GM23338 (cell line): ENCODE data around the gene KDM1A. TPM values are rescaled to one million over a fixed set of nuclear protein-coding genes. Genes with fewer than 3 reads are reported as not detected.

Source experiments
- ATAC-seq: fragments of 200-7000 bp; cut with Tn5 transposase; 3 replicates; pipeline ENCODE4 v1.9.1; 2020
- DNase-seq: peaks from one replicate; pipeline ENCODE4 v3.0.0-alpha.2; 2015; ENCODE audit warnings: low spot score
- H2AFZ ChIP-seq: fragments of 200-600 bp; sonication (generic); 2 replicates; pipeline ENCODE4 v1.8.0; 2016; ENCODE audit warnings: antibody characterized with exemption, mild to moderate bottlenecking, moderate library complexity
- H3F3A ChIP-seq: fragments of 200-600 bp; sonication (generic); replicated peaks from 2 replicates; pipeline ENCODE4 v1.8.0; 2017; ENCODE audit warnings: antibody characterized with exemption, mixed run types, low read depth
- H3K27ac ChIP-seq: fragments of 200-600 bp; sonication (generic); 2 replicates; pipeline ENCODE4 v1.6.1; 2016; ENCODE audit warnings: low read depth
- H3K27me3 ChIP-seq: fragments of 200-600 bp; sonication (generic); 2 replicates; pipeline ENCODE4 v1.8.0; 2016; ENCODE audit warnings: mild to moderate bottlenecking, mixed run types, moderate library complexity; ENCODE audit not compliant: insufficient read depth
- H3K36me3 ChIP-seq: fragments of 200-600 bp; sonication (generic); 2 replicates; pipeline ENCODE4 v1.8.0; 2016; ENCODE audit warnings: mild to moderate bottlenecking; ENCODE audit not compliant: insufficient read depth
- H3K4me1 ChIP-seq: fragments of 200-600 bp; sonication (generic); 2 replicates; pipeline ENCODE4 v1.8.0; 2016; ENCODE audit warnings: mild to moderate bottlenecking, moderate library complexity; ENCODE audit not compliant: insufficient read depth
- H3K4me2 ChIP-seq: fragments of 200-600 bp; sonication (generic); 2 replicates; pipeline ENCODE4 v1.7.1; 2017; ENCODE audit warnings: mixed run types
- H3K4me3 ChIP-seq: fragments of 200-600 bp; sonication (generic); 2 replicates; pipeline ENCODE4 v1.6.1; 2016; ENCODE audit warnings: mixed run types
- H3K79me2 ChIP-seq: fragments of 200-600 bp; sonication (generic); replicated peaks from 2 replicates; pipeline ENCODE4 v1.8.0; 2017; ENCODE audit warnings: mild to moderate bottlenecking; ENCODE audit not compliant: insufficient read depth
- H3K9me2 ChIP-seq: fragments of 200-600 bp; sonication (generic); 2 replicates; pipeline ENCODE4 v1.8.0; 2017; ENCODE audit not compliant: insufficient read depth
- H4K20me1 ChIP-seq: fragments of 200-600 bp; sonication (generic); replicated peaks from 2 replicates; pipeline ENCODE4 v1.8.0; 2017; ENCODE audit warnings: mild to moderate bottlenecking; ENCODE audit not compliant: insufficient read depth
- H3K27ac Mint-ChIP-seq: 2 replicates; pipeline ENCODE4 v1.8.0; 2020; ENCODE audit warnings: inconsistent platforms, mild to moderate bottlenecking, moderate library complexity, mixed read lengths
- H3K27me3 Mint-ChIP-seq: 3 replicates; pipeline ENCODE4 v1.8.0; 2022; ENCODE audit warnings: low read depth, mild to moderate bottlenecking, moderate library complexity, mixed read lengths, inconsistent platforms; ENCODE audit not compliant: insufficient read depth, poor library complexity
- H3K36me3 Mint-ChIP-seq: 3 replicates; pipeline ENCODE4 v1.8.0; 2021; ENCODE audit warnings: low read depth, mild to moderate bottlenecking, inconsistent platforms, moderate library complexity, mixed read lengths
- H3K4me1 Mint-ChIP-seq: 3 replicates; pipeline ENCODE4 v1.8.0; 2020; ENCODE audit warnings: mild to moderate bottlenecking, inconsistent platforms, mixed read lengths
- H3K4me3 Mint-ChIP-seq: 3 replicates; pipeline ENCODE4 v1.8.0; 2021; ENCODE audit warnings: moderate library complexity, mild to moderate bottlenecking, inconsistent platforms, mixed read lengths
- H3K9me3 Mint-ChIP-seq: 3 replicates; pipeline ENCODE4 v1.8.0; 2020; ENCODE audit warnings: moderate library complexity, mild to moderate bottlenecking, inconsistent platforms, mixed read lengths
- CREB1 ChIP-seq: fragments of 250-450 bp; sonication (Bioruptor Pico); IDR thresholded peaks from 2 replicates; pipeline ENCODE4 v1.5.0; 2020; ENCODE audit warnings: low read depth, mild to moderate bottlenecking, moderate library complexity
- EZH2 ChIP-seq: fragments of 200-600 bp; sonication (generic); IDR thresholded peaks from one replicate; pipeline ENCODE4 v1.8.0; 2017; ENCODE audit warnings: antibody characterized with exemption, mild to moderate bottlenecking, low read depth; ENCODE audit not compliant: unreplicated experiment
- EZH2phosphoT487 ChIP-seq: fragments of 200-600 bp; sonication (generic); IDR thresholded peaks from one replicate; pipeline ENCODE4 v1.8.1; 2018; ENCODE audit warnings: antibody characterized with exemption; ENCODE audit not compliant: unreplicated experiment
- JUNB ChIP-seq: IDR thresholded peaks from one replicate; pipeline ENCODE4 v1.6.1; 2016; ENCODE audit warnings: antibody characterized with exemption; ENCODE audit not compliant: unreplicated experiment
- NANOG ChIP-seq: IDR thresholded peaks from 2 replicates; pipeline ENCODE4 v1.6.1; 2016; ENCODE audit warnings: antibody characterized with exemption, borderline replicate concordance
- POLR2AphosphoS5 ChIP-seq: IDR thresholded peaks from 2 replicates; pipeline ENCODE4 v1.6.1; 2016; ENCODE audit warnings: antibody characterized with exemption, low read depth
- STAT1 ChIP-seq: IDR thresholded peaks from one replicate; pipeline ENCODE4 v1.6.1; 2016; ENCODE audit warnings: antibody characterized with exemption; ENCODE audit not compliant: unreplicated experiment
- ZNF114 ChIP-seq: fragments of 250-450 bp; sonication (Bioruptor Pico); IDR thresholded peaks from 2 replicates; pipeline ENCODE4 v1.5.0; 2020; ENCODE audit warnings: mild to moderate bottlenecking, moderate library complexity
- ZNF331 ChIP-seq: fragments of 250-450 bp; sonication (Bioruptor Pico); IDR thresholded peaks from 2 replicates; pipeline ENCODE4 v1.5.0; 2020; ENCODE audit warnings: low read depth, mild to moderate bottlenecking, moderate library complexity
- ZNF462 ChIP-seq: fragments of 250-450 bp; sonication (Bioruptor Pico); IDR thresholded peaks from 2 replicates; pipeline ENCODE4 v1.5.0; 2020; ENCODE audit warnings: mild to moderate bottlenecking, moderate library complexity
- polyA plus RNA-seq: library from polyadenylated mRNA; unstranded; fragments of >200 nt; fragmentation: Nextera tagmentation; extraction: Ambion mirVana; gene quantifications from 2 replicates; pipeline ENCODE4 v1.2.1, GENCODE V29; 2016
- total RNA-seq: library from RNA; depleted of rRNA; stranded (reverse); fragments of >200 nt; shearing (Covaris generic); gene quantifications from 2 replicates; pipeline ENCODE4 v1.2.3, GENCODE V29; 2014
- TF ChIP-seq, protein P1 (sequence below): IDR thresholded peaks from 2 replicates; pipeline ENCODE4 v1.6.1; 2016; ENCODE audit warnings: antibody characterized with exemption
- TF ChIP-seq, protein P2 (sequence below), 2 experiments: fragments of 200-600 bp in 1 of 2; sonication (generic) in 1 of 2; conservative IDR thresholded peaks; 2 replicates each; pipeline versions ENCODE4 v1.5.1 to v1.6.1; 2016 to 2017; ENCODE audit warnings: antibody characterized with exemption in 2 of 2, low read depth in 2 of 2, mild to moderate bottlenecking in 2 of 2, moderate library complexity in 1 of 2
- TF ChIP-seq, protein P3 (sequence below): IDR thresholded peaks from one replicate; pipeline ENCODE4 v1.6.1; 2018; ENCODE audit warnings: antibody characterized with exemption; ENCODE audit not compliant: unreplicated experiment

KDM1A gene
- total and polyA plus RNA-seq, 2 experiments from 2014 or later = 86.4 to 252 TPM

- 0 out of 2 replicates have a peak overlapping the region, but pooled peaks have one; percentile 29 for H3K27ac Mint-ChIP-seq
- Histone ChIP-seq H3K4me1 (peaks cover 34% of the 10 kb centered on the region), H3K9me2 (no peaks in the 10 kb centered on the region), H3K4me3 (no peak overlapping the region), H3K27ac (peak overlapping the region; percentile 60; the same call in 1 of the 2 replicates), H2AFZ (no peak overlapping the region), H3K4me2 (no peak overlapping the region), H4K20me1 (peaks cover 53% of the 10 kb centered on the region), H3K36me3 (peaks cover 10% of the 10 kb centered on the region), H3F3A (no peaks in the 10 kb centered on the region), H3K79me2 (peaks cover 55% of the 10 kb centered on the region), H3K27me3 (no peaks in the 10 kb centered on the region)
- no peak overlapping the region for H3K4me3 Mint-ChIP-seq
- H3K9me3 Mint-ChIP-seq = no peaks in the 10 kb centered on the region; the same call in 2 of the 3 replicates
- peaks cover 19% of the 10 kb centered on the region for H3K36me3 Mint-ChIP-seq
- no peak for ATAC-seq
- DNase-seq = no peak
- H3K4me1 Mint-ChIP-seq = peaks cover 31% of the 10 kb centered on the region
- H3K27me3 Mint-ChIP-seq = no peaks in the 10 kb centered on the region
- TF ChIP-seq CREB1 (CRISPR knock-in tag) (no peak), POLR2AphosphoS5 (no peak), ZNF462 (CRISPR knock-in tag) (no peak), EZH2phosphoT487 (no peak), STAT1 (no peak), JUNB (no peak), NANOG (no peak), ZNF114 (no peak), ZNF331 (CRISPR knock-in tag) (no peak), EZH2 (no peak)
- TF ChIP-seq, protein P1, sequence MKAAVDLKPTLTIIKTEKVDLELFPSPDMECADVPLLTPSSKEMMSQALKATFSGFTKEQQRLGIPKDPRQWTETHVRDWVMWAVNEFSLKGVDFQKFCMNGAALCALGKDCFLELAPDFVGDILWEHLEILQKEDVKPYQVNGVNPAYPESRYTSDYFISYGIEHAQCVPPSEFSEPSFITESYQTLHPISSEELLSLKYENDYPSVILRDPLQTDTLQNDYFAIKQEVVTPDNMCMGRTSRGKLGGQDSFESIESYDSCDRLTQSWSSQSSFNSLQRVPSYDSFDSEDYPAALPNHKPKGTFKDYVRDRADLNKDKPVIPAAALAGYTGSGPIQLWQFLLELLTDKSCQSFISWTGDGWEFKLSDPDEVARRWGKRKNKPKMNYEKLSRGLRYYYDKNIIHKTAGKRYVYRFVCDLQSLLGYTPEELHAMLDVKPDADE = no peak
- TF ChIP-seq, protein P2, sequence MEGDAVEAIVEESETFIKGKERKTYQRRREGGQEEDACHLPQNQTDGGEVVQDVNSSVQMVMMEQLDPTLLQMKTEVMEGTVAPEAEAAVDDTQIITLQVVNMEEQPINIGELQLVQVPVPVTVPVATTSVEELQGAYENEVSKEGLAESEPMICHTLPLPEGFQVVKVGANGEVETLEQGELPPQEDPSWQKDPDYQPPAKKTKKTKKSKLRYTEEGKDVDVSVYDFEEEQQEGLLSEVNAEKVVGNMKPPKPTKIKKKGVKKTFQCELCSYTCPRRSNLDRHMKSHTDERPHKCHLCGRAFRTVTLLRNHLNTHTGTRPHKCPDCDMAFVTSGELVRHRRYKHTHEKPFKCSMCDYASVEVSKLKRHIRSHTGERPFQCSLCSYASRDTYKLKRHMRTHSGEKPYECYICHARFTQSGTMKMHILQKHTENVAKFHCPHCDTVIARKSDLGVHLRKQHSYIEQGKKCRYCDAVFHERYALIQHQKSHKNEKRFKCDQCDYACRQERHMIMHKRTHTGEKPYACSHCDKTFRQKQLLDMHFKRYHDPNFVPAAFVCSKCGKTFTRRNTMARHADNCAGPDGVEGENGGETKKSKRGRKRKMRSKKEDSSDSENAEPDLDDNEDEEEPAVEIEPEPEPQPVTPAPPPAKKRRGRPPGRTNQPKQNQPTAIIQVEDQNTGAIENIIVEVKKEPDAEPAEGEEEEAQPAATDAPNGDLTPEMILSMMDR (conservative IDR thresholded peaks at IDR 0.05; ENCODE audit: low read depth in 2 of 2) = no peak
- TF ChIP-seq, protein P3, sequence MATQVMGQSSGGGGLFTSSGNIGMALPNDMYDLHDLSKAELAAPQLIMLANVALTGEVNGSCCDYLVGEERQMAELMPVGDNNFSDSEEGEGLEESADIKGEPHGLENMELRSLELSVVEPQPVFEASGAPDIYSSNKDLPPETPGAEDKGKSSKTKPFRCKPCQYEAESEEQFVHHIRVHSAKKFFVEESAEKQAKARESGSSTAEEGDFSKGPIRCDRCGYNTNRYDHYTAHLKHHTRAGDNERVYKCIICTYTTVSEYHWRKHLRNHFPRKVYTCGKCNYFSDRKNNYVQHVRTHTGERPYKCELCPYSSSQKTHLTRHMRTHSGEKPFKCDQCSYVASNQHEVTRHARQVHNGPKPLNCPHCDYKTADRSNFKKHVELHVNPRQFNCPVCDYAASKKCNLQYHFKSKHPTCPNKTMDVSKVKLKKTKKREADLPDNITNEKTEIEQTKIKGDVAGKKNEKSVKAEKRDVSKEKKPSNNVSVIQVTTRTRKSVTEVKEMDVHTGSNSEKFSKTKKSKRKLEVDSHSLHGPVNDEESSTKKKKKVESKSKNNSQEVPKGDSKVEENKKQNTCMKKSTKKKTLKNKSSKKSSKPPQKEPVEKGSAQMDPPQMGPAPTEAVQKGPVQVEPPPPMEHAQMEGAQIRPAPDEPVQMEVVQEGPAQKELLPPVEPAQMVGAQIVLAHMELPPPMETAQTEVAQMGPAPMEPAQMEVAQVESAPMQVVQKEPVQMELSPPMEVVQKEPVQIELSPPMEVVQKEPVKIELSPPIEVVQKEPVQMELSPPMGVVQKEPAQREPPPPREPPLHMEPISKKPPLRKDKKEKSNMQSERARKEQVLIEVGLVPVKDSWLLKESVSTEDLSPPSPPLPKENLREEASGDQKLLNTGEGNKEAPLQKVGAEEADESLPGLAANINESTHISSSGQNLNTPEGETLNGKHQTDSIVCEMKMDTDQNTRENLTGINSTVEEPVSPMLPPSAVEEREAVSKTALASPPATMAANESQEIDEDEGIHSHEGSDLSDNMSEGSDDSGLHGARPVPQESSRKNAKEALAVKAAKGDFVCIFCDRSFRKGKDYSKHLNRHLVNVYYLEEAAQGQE = no peak
Observed at GRCh38 chr1:23103001-23103889, 84.0 kb downstream of the KDM1A start.
